MM.1S (cell line): ENCODE measurements around the gene NPY2R.

Experiments used
- DNase-seq: peaks from one replicate; pipeline ENCODE4 v3.0.0-alpha.2; 2015
- H2AFZ ChIP-seq: fragments of 300-600 bp; sonication (generic); 2 replicates; pipeline ENCODE4 v1.6.0; 2016; ENCODE audit warnings: antibody characterized with exemption, low read length
- H3F3A ChIP-seq: fragments of 300-600 bp; sonication (generic); 2 replicates; pipeline ENCODE4 v1.6.1; 2016; ENCODE audit warnings: mild to moderate bottlenecking, antibody characterized with exemption, low read length, moderate library complexity, mixed read lengths; ENCODE audit not compliant: insufficient read depth
- H3K27ac ChIP-seq: fragments of 300-600 bp; sonication (generic); 2 replicates; pipeline ENCODE4 v1.5.1; 2016; ENCODE audit warnings: mild to moderate bottlenecking, low read length
- H3K27me3 ChIP-seq: fragments of 300-600 bp; sonication (generic); replicated peaks from 2 replicates; pipeline ENCODE4 v1.6.0; 2016; ENCODE audit warnings: low read length; ENCODE audit not compliant: insufficient read depth
- H3K36me3 ChIP-seq: fragments of 300-600 bp; sonication (generic); replicated peaks from 2 replicates; pipeline ENCODE4 v1.6.1; 2016; ENCODE audit warnings: mild to moderate bottlenecking, low read length, mixed read lengths; ENCODE audit not compliant: insufficient read depth
- H3K4me1 ChIP-seq: fragments of 300-600 bp; sonication (generic); 2 replicates; pipeline ENCODE4 v1.6.1; 2016; ENCODE audit warnings: low read length, mixed read lengths
- H3K4me2 ChIP-seq: fragments of 300-600 bp; sonication (generic); 2 replicates; pipeline ENCODE4 v1.6.0; 2016; ENCODE audit warnings: low read depth, low read length
- H3K4me3 ChIP-seq: fragments of 300-600 bp; sonication (generic); 2 replicates; pipeline ENCODE4 v1.5.1; 2016; ENCODE audit warnings: low read length, mixed read lengths
- H3K79me2 ChIP-seq: fragments of 300-600 bp; sonication (generic); 2 replicates; pipeline ENCODE4 v1.6.1; 2016; ENCODE audit warnings: mixed run types, low read length, mixed read lengths
- H3K9ac ChIP-seq: fragments of 300-600 bp; sonication (generic); 2 replicates; pipeline ENCODE4 v1.6.1; 2016; ENCODE audit warnings: low read length, mixed read lengths
- H3K9me2 ChIP-seq: fragments of 300-600 bp; sonication (generic); replicated peaks from 2 replicates; pipeline ENCODE4 v1.6.1; 2016; ENCODE audit warnings: mild to moderate bottlenecking, low read length, mixed read lengths; ENCODE audit not compliant: insufficient read depth
- H3K9me3 ChIP-seq: fragments of 300-600 bp; sonication (generic); replicated peaks from 2 replicates; pipeline ENCODE4 v1.6.1; 2016; ENCODE audit warnings: mild to moderate bottlenecking, low read length, mixed read lengths; ENCODE audit not compliant: insufficient read depth
- H4K20me1 ChIP-seq: fragments of 300-600 bp; sonication (generic); 2 replicates; pipeline ENCODE4 v1.6.1; 2016; ENCODE audit warnings: mild to moderate bottlenecking, low read length, moderate library complexity, mixed read lengths; ENCODE audit not compliant: insufficient read depth
- CTCF ChIP-seq: fragments of 300-600 bp; sonication (generic); IDR thresholded peaks from 2 replicates; pipeline ENCODE4 v1.5.1; 2016; ENCODE audit warnings: antibody characterized with exemption, low read length, mixed read lengths
- EZH2 ChIP-seq: fragments of 300-600 bp; sonication (generic); optimal IDR thresholded peaks from 2 replicates; pipeline ENCODE3; 2017; ENCODE audit warnings: low read depth, mild to moderate bottlenecking, antibody characterized with exemption, low read length, mixed read lengths
- EZH2phosphoT487 ChIP-seq: fragments of 300-600 bp; sonication (generic); IDR thresholded peaks from 2 replicates; pipeline ENCODE4 v1.6.1; 2018; ENCODE audit warnings: antibody characterized with exemption, low read length

Gene NPY2R

GRCh38 chr4:155208258-155209054, at the start of gene NPY2R:
Gene NPY2R (plus strand): TSS chr4:155208636. CDS start chr4:155213940, 5,304 bp downstream.
- Histone ChIP-seq H3K27ac (no peak within 1 kb of the TSS), H3K79me2 (no peaks in the 10 kb centered on the region), H3K9ac (no peak within 1 kb of the TSS), H3K27me3 (no peaks in the 10 kb centered on the region), H3K36me3 (no peaks in the 10 kb centered on the region), H4K20me1 (no peaks in the 10 kb centered on the region), H3K9me3 (no peaks in the 10 kb centered on the region), H3F3A (no peaks in the 10 kb centered on the region), H3K4me3 (no peak within 1 kb of the TSS), H3K4me2 (no peak within 1 kb of the TSS), H3K4me1 (no peaks in the 10 kb centered on the region), H2AFZ (no peak within 1 kb of the TSS), H3K9me2 (no peaks in the 10 kb centered on the region)
- TF ChIP-seq CTCF (no peak), EZH2phosphoT487 (no peak), EZH2 (no peak)
- DNase-seq, result no peak

- Histone ChIP-seq H3K36me3 (no peaks in the 10 kb centered on the region), H3K79me2 (no peaks in the 10 kb centered on the region), H3K27ac (no peak overlapping the region), H3K9me2 (no peaks in the 10 kb centered on the region), H3F3A (no peaks in the 10 kb centered on the region), H3K4me1 (no peaks in the 10 kb centered on the region), H3K4me2 (no peak overlapping the region), H3K4me3 (no peak overlapping the region), H3K27me3 (no peaks in the 10 kb centered on the region), H3K9me3 (no peaks in the 10 kb centered on the region), H4K20me1 (no peaks in the 10 kb centered on the region), H2AFZ (no peak overlapping the region), H3K9ac (no peak overlapping the region)
- no peak for TF ChIP-seq CTCF
- TF ChIP-seq EZH2phosphoT487, result no peak
- no peak for TF ChIP-seq EZH2
- no peak for DNase-seq
Observed at GRCh38 chr4:155161357-155161756, 47.1 kb upstream of the NPY2R start.

- Histone ChIP-seq H4K20me1 (no peaks in the 10 kb centered on the region), H3K4me1 (no peaks in the 10 kb centered on the region), H3K4me2 (no peak overlapping the region), H3K4me3 (no peak overlapping the region), H2AFZ (no peak overlapping the region), H3K9ac (no peak overlapping the region), H3K36me3 (no peaks in the 10 kb centered on the region), H3F3A (no peaks in the 10 kb centered on the region), H3K9me2 (no peaks in the 10 kb centered on the region), H3K27me3 (no peaks in the 10 kb centered on the region), H3K9me3 (no peaks in the 10 kb centered on the region), H3K27ac (no peak overlapping the region), H3K79me2 (no peaks in the 10 kb centered on the region)
- DNase-seq, result no peak
- TF ChIP-seq CTCF (no peak), EZH2 (no peak), EZH2phosphoT487 (no peak)
Observed at GRCh38 chr4:155164718-155165117, 43.7 kb upstream of the NPY2R start.
